ENCODE data around the gene SPATA6L. TPM values are rescaled to one million over a fixed set of nuclear protein-coding genes. Genes with fewer than 3 reads are reported as not detected.

Gene SPATA6L
- total and polyA plus RNA-seq, 10 of the 15 experiments (the other 5 are each of a cell fraction or from before 2014, with no cell fraction given), result 0.37 to 1.6 (median 0.91) TPM

- Histone ChIP-seq H4K20me1 (ENCODE audit: control insufficient read depth, insufficient read depth) (no peaks in the 10 kb centered on the region; the same call in 1 of the 2 replicates), H3K27ac (ENCODE audit: control insufficient read depth, insufficient read depth) (peak within 1 kb of the TSS; percentile 68), H3K4me3 (peak within 1 kb of the TSS; percentile 85), H3K79me2 (ENCODE audit: control insufficient read depth, insufficient read depth, low read length) (peaks cover 5% of the 10 kb centered on the region), H3K36me3 (ENCODE audit: control insufficient read depth in 2 of 2, insufficient read depth in 2 of 2, low read length in 1 of 2) (no peaks in the 10 kb centered on the region), H3K27me3 (replicated peaks in 1 of 2; ENCODE audit: control insufficient read depth in 2 of 2, insufficient read depth in 2 of 2, low read length in 1 of 2) (no peaks in the 10 kb centered on the region), H2AFZ (ENCODE audit: control insufficient read depth, low read depth, low read length) (peak within 1 kb of the TSS; percentile 97), H3K9ac (ENCODE audit: control insufficient read depth, insufficient read depth, low read length) (peak within 1 kb of the TSS; percentile 73), H3K4me2 (ENCODE audit: control insufficient read depth, insufficient read depth) (peak within 1 kb of the TSS; percentile 100), H3K9me3 (replicated peaks; ENCODE audit: control insufficient read depth, insufficient read depth, low read length) (no peaks in the 10 kb centered on the region), H3K4me1 (ENCODE audit: control insufficient read depth, insufficient read depth, low read length) (peaks cover 21% of the 10 kb centered on the region)
- DNase-seq (ENCODE audit: low read depth, low spot score) (peak; percentile 52), ATAC-seq (peak; percentile 91), FAIRE-seq (peak; percentile 71)
- intact Hi-C loops (cut with micrococcal nuclease; ENCODE audit: unreplicated experiment) (loop anchor here (10.0 kb wide), 1 partner anchor 782 kb away; no protein-coding TSS in a partner anchor), in situ Hi-C loops (cut with MboI) (no loop called here)
- CTCF ChIA-PET, result interaction anchor here (0.6 to 1.1 kb wide), 5 partner anchors 18 to 155 kb away, joined by 3 to 4 read pairs (median 3); no protein-coding TSS in a partner anchor
- no TSS peak for BruUV-seq (replicated peaks)
- SMC1A ChIA-PET (ENCODE audit: uncharacterized antibody, unreplicated experiment), result interaction anchor here (0.6 to 2.1 kb wide), 6 partner anchors 19 to 78 kb away, joined by 3 to 6 read pairs (median 4); partner anchors contain the start of gene AK3
- 7% methylated on average over 69 of the region's 70 CpGs for WGBS (ENCODE audit: insufficient coverage, insufficient replicate concordance, low lambda C conversion rate, missing lambda C conversion rate)
- POLR2A ChIA-PET, result interaction anchor here (1.0 to 1.6 kb wide), 2 partner anchors 10 to 19 kb away, joined by 4 read pairs; no protein-coding TSS in a partner anchor
- RAD21 ChIA-PET (ENCODE audit: unreplicated experiment), result interaction anchor here (0.9 to 1.0 kb wide), 2 partner anchors 18 to 58 kb away, joined by 3 to 4 read pairs; no protein-coding TSS in a partner anchor
- TF ChIP-seq ATF2 (IDR thresholded peaks at IDR 0.05; ENCODE audit: low read length) (no peak), MLLT1 (IDR thresholded peaks at IDR 0.05) (peak; percentile 51; the same call in 1 of the 2 replicates), TCF12 (IDR thresholded peaks at IDR 0.05; ENCODE audit: low read depth, low read length) (no peak), CTCF (IDR thresholded peaks at IDR 0.05 in 2 of 3, conservative IDR thresholded peaks at IDR 0.05 in 1 of 3; ENCODE audit: control insufficient read depth in 2 of 3, extremely low read depth in 1 of 3, insufficient read depth in 1 of 3, low read depth in 3 of 3, low read length in 3 of 3) (peak; percentile 52 to 85 (median 61)), MEF2B (IDR thresholded peaks at IDR 0.05; ENCODE audit: partially characterized antibody, poor library complexity, severe bottlenecking) (no peak), POU2F2 (IDR thresholded peaks at IDR 0.05; ENCODE audit: borderline replicate concordance, low read depth, low read length) (peak; percentile 26; the same call in 1 of the 3 replicates), CHD1 (IDR thresholded peaks at IDR 0.05; ENCODE audit: low read depth, low read length) (peak; percentile 62; the same call in 1 of the 2 replicates), MYC (IDR thresholded peaks at IDR 0.05; ENCODE audit: insufficient read depth, insufficient read length, insufficient replicate concordance, low read length, severe bottlenecking) (no peak), STAT3 (IDR thresholded peaks at IDR 0.05; ENCODE audit: low read depth, low read length) (no peak), SMARCA5 (IDR thresholded peaks at IDR 0.05) (no peak; the same call in 1 of the 2 replicates), USF2 (IDR thresholded peaks at IDR 0.05; ENCODE audit: borderline replicate concordance, low read depth, low read length) (no peak), RBBP5 (conservative IDR thresholded peaks at IDR 0.05) (no peak), ZNF24 (IDR thresholded peaks at IDR 0.05) (no peak)
Measured at GRCh38 chr9:4662108-4662988, 3.9 kb downstream of the SPATA6L start, which contains the start of gene PLPP6. Gene PLPP6, plus strand, starts transcription at chr9:4662294. Its CDS starts 82 bp downstream, at chr9:4662376.

Data from GM12878 (cell line).